ENCODE results near the gene PCK2.

GRCh38 chr14:24054646-24055045 lies 39.5 kb upstream of the PCK2 start:
- TF ChIP-seq EP300 (conservative IDR thresholded peaks at IDR 0.05; ENCODE audit: poor library complexity, severe bottlenecking) (no peak), EZH2 (IDR thresholded peaks at IDR 0.05; ENCODE audit: borderline replicate concordance, insufficient read depth, low read length, poor library complexity, severe bottlenecking) (no peak), CTCF (IDR thresholded peaks at IDR 0.05; ENCODE audit: poor library complexity, severe bottlenecking) (no peak), SMC3 (conservative IDR thresholded peaks at IDR 0.05; ENCODE audit: poor library complexity) (no peak), TAF1 (IDR thresholded peaks at IDR 0.05; ENCODE audit: low read depth) (no peak)

All from neural cell (in vitro differentiated cells).